ENCODE results near the gene TUSC2.

TUSC2 gene

GRCh38 chr3:50334339-50335075, 6.5 kb upstream of the TUSC2 start:
- FAIRE-seq: no peak

GRCh38 chr3:50333744-50334328, 5.8 kb upstream of the TUSC2 start:
- no peak for FAIRE-seq

DNA sequence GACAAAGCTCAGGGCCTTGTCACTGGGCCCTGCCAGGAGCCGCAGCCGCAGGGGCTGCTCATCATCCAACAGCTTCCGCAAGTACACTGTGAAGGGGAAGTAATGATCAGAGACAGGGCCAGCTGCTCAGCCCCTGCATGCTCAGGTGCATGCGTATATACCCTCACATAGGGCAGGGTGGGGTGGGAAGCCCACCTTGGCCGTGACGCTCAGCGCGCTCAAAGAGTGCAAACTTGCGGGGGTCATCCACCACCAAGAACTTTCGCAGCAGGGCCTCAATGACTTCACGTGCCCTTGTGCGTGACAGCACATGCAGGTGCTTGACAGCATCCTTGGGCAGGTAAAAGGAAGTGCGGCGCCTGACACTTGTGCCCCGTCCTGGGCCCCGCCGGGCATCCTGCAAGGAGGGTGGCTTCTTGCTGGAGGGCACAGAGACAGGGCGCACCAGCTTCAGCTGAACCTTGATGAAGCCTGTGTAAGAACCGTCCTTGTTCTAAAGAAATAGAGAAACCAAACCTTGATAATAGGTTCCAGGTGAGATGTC, 3.4 kb upstream of the TUSC2 start:
- no peak for FAIRE-seq

DNA sequence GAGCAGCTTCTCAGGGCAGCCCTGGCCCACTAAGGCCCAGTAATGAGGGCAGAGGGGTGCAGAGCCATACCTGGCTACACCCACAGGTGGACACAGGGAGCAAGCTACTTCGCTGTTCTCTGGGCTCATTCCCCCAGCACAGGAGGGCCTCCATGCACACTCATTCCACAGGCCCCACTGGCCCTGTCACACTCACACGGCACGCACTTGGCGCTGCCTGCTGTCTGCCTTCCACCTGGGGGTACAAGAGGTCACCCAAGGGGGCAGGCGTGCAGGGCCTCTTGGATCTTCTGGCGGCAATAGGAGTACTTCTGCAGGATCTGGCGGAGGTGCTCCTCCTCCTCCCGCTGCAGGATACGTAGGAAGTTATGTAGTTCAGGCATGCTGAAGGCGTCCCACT, 2.3 kb upstream of the TUSC2 start:
- no peak for FAIRE-seq

- FAIRE-seq: no peak
Measured at GRCh38 chr3:50327129-50327528, 894 bp downstream of the TUSC2 start.

DNA sequence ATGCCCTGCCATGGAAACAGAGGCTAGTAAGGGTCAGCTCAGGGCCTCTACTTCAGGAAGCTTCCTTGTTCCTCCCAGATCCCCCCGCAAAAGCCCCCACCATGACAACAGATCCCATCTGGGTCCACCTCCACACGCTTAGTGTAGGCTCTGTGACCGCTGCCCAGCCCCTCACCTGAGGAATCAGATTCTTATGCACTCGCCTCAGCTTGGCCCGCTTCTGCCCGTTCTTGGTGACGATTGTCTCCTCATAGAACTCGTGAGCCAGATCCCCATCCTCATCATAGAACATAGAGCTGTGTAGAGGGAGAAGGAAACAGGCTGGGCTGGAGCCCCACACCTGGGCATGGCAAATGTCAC, 1.9 kb downstream of the TUSC2 start:
- FAIRE-seq: no peak

DNA sequence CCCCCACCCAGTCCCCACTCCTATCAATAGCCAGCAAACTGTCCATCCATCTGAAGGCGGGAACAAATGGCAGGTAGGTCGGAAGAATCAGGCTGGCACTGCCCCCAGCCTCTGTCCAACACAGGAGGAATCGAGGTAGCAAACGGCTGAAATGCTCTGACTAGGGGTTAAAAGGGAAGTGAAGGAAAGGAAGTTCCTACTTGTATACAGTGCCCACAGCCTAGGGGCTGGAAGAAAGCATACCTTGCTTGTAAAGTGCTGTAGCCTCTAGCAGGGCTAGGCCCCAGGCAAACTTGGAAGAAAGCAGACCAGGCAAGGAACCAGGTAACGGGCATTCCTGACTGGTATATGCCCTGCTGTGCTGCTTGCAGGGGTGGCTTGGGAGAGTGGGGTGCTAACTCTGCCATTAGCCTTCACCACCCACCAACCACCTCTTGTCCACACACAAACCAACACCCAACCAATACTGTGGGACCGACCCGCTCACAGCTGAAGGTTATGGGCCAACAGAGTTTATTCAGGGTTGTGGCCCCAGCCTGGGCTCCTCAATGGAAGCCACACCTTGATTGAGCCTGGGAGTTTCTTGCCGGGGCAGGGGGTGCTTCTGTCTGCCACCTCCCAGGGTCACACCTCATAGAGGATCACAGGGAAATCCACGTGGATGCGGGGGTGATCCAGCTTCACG, 2.4 kb downstream of the TUSC2 start:
- no peak for FAIRE-seq

GRCh38 chr3:50325113-50325480, 2.9 kb downstream of the TUSC2 start:
- FAIRE-seq: no peak

- FAIRE-seq: no peak
Measured at GRCh38 chr3:50324351-50325112, 3.5 kb downstream of the TUSC2 start.

GRCh38 chr3:50323614-50324199, 4.3 kb downstream of the TUSC2 start:
- no peak for FAIRE-seq

GRCh38 chr3:50323092-50323600, 4.9 kb downstream of the TUSC2 start:
- no peak for FAIRE-seq

DNA sequence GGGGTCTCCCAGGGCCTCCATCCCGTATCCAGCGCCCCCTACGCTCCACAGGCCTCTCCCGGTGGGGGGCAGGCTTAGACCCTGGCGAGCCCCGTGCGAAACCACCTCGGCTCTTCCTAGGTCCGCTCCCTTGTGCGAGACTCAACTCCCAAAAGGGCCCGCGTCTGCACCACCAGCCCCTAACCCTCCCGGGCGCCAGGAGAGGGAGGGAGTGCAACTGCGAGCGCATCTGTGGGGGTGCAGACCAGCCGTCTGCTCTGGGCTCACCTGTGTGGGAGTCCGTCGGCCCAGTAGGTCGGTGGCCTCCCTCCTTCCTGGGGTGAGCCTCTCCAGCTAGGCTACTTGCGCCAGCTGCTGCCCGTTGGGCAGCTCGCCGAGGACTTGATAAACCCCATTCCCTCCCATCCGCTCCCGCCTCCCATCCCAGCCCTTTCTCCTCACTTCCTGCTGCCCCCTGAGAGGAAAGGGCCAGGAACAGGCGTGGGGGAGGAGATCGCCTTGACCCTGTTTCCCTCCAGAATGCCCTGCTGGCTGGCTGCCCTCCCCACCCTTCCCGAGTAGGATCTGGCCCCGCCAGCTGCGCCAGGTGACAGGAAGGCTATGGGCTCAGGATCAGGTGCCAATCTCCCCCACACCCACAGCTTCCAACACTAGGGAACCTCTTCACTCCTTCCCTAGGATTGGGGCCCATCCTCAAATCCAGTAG, 5.5 kb downstream of the TUSC2 start, which contains the start of gene HYAL2:
HYAL2 (minus strand) TSS at position 360 of the 706 bp plus-strand sequence. CDS start 2,256 bp downstream, outside the sequence.
- no peak for FAIRE-seq

DNA sequence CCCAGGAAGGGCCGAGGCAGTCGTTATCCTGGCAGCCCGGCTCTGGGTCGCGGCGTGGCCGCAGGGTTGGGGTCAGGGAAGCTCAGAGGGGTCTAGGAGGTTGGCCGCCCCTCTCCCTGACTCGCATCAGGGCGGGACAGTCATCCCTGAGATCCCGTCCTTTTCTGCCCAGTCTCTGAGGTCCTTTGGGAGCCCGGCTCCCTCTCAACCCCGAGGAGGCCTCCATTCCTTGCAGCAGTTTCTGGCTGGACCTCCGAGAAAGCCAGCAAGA, 6.0 kb downstream of the TUSC2 start:
- no peak for FAIRE-seq

DNA sequence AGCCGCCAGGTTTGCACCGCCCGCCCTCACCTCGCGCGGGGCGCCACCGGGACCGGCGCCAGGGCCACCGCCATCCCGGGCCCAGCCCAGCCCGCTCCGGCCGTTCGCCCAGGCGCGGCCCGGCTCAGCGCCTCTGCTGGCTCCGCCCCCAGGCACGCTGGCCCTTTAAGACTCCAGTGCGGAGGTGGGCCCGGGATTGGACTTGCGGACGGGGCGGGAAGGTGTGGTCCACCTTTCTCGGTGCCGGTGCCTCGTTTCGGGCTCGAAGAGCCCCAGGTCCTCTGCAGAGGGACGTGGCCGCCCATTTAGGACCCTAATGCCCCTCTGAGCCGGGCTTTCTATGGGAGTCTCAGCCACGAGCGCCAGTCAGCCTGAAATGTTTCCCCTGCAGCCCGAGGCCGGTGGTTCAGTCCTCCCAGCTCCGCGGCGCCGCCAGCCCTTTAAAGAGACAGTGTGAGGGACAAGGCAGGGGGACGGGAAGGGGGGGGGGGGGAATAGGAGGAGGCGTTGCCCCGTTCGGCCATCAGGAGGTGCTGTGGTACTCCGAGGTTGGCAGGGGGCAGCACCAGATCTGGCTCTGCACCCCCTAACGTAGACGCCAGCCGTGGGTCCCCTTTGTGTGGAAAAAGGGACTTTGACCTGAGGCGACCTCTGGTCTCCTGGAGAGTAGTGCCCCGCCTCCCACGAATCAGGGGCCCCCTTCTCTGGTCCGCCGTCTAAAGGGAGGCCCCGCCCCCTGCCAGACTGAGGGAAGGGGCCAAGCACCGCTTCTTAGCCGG, 6.5 kb downstream of the TUSC2 start:
- no peak for FAIRE-seq

DNA sequence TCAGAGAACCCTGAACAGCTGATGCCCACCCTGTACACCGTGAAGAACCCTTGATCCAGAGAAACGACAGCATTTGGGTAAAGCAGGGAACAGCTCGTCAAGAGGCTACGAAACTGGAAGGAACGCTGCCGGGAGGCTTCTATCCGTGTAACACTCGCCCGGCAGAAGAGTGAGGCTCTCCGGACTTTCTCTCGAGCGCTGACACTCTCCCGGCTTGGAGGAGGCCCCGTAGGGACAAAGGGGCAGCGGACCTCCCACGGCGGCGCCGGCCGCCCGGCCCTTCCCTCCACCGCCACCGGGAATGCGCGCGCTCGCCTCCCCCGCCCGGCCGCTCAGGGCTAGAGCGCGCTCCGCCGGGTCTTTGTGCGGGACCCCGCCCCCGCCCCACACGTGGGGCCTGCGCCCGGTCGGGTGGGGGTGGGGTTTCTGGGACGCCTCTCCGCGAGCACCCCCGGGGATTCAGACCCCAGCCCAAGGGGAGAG, 7.1 kb downstream of the TUSC2 start:
- no peak for FAIRE-seq

DNA sequence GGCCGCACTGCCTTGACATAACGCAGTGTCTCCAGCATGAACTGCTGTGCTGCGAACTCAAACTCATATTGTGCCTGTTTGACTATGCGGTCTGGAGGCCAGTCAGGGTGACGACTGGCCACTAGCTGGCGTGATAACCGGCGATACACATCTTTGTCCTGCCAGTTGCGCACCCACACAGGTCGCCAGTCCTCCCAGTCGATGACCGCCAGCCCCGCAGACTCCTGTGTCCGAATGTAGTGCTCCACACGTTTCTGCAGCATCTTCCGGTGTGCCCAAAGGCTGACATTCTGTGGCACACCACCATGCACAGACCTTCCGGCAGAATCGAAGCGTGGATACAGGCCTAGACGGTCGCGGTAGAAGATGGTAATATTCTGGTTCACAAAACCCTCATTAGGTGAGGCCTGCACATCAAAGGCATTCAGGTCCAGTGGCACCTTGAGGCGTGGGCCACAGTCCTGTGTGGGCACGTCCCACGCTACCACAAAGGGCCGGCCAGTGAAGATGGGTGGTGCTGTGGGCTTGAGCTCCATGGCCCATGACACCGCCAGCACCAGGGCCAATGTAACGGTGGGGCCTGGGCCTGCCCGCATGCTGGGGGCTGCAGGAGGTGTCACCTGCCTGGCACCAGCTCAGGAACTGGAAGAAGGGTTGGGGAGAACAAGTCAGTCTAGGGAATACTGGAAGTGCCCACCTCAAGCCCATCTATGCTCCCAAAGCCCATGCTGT, 8.0 kb downstream of the TUSC2 start:
- FAIRE-seq: no peak

DNA sequence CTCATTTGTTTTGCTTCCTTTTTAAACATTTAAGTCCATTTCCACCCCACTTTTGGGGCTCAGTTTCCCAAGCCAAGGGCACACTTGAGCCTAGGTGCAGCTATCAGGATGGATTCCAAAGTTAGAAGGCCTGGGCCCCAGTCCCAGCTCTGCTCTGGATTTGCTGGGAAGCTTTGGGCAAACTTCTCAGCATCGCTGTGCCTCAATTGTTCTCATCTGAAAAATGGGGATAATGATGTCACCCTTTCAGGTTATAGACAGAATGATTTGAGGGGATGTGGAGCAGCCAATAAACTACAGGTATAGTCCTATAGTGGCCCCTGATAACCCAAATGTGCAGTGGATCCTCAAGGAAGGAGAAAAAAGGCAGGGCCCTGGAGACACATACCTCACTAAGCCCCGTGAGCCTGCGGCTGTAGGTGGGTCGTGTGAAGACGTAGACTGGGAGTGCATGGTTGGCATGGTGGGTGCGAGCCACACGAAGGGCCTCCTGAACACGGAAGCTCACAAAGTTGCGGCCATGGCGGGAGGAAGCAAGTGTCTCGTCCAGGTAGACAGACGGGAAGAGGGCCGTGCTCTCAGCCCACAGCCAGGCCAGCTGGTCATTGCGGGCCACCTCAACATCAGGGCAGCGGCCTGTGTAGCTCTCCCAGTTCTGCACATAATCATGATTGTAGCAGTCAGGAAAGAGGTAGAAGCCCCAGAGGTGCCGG, 8.7 kb downstream of the TUSC2 start:
- no peak for FAIRE-seq

- FAIRE-seq: no peak
Measured at GRCh38 chr3:50318615-50319014, 9.4 kb downstream of the TUSC2 start.

DNA sequence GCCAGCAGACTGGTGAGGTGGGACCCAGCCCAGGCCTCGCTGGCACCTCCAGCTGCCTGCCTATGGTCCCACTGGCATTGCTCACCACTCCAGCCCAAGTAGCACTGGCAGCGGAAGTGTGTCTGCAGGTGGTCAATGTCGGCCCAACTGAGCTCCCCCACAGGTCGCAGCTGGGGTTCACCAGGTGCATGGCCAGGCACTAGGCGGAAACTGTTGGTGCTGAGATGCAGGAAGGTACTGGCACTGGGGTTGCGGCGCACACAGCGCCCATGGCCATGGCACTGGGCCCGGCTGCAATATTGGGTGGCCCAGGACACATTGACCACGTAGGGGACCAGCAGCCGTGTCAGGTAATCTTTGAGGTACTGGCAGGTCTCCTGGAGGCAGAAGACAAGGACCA, 9.9 kb downstream of the TUSC2 start:
- FAIRE-seq: no peak

DNA sequence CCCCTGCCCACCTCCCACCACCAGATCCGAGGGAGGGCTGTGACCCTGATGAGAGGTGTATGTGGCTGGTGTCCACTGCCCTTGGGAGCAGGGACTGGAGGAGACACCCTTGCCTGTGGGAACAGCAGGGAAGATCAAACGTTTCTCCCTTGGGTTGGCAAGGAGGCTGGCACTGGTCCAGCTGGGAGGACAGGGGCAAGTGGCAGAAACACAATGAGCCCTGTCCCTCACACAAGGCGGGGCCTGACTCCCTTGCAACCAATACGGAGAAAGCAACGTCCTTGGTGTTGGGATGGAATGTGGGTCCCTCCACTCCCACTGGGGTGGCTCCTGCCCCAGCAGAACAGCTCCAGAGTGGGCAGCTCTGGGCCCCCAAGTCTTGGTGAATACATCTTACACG, 10.7 kb downstream of the TUSC2 start:
- no peak for FAIRE-seq
